CD14-positive monocyte (primary cell): ENCODE measurements around the gene MRPL47. TPM values are rescaled to one million over a fixed set of nuclear protein-coding genes. Genes with fewer than 3 reads are reported as not detected.
"Not testable (repeated sequence)": the region's sequence is repeated elsewhere in the genome, so short reads cannot be mapped to it uniquely, and the experiment has no call there.

ENCODE experiments used
- DNase-seq, 3 donors: peaks; one replicate each; pipeline ENCODE4 v3.0.0-alpha.2; 2011 to 2022
- H2AFZ ChIP-seq: 2 replicates; pipeline ENCODE4 v1.6.0; 2012; ENCODE audit warnings: mild to moderate bottlenecking, low read depth, low read length, inconsistent platforms; ENCODE audit not compliant: insufficient read depth, poor library complexity, severe bottlenecking
- H3K27ac ChIP-seq, 2 donors: 1 replicate in 1 of 2; 2 replicates in 1 of 2; pipeline ENCODE4 v1.5.1; 2012 to 2013; ENCODE audit warnings: low read length in 2 of 2, control low read depth in 1 of 2, inconsistent platforms in 1 of 2, low read depth in 1 of 2, mild to moderate bottlenecking in 1 of 2
- H3K27me3 ChIP-seq, 2 donors: one replicate each; pipeline versions ENCODE4 v1.6.0 to v1.6.1; 2011 to 2013; ENCODE audit warnings: low read length in 2 of 2; ENCODE audit not compliant: control insufficient read depth in 2 of 2, insufficient read depth in 2 of 2
- H3K36me3 ChIP-seq, 2 donors: replicated peaks in 1 of 2; 1 replicate in 1 of 2; 2 replicates in 1 of 2; pipeline versions ENCODE4 v1.5.1 to v1.6.1; 2012 to 2013; ENCODE audit warnings: low read length in 2 of 2, control low read depth in 1 of 2, inconsistent platforms in 1 of 2, mild to moderate bottlenecking in 1 of 2; ENCODE audit not compliant: insufficient read depth in 2 of 2, control insufficient read depth in 1 of 2
- H3K4me1 ChIP-seq, 2 donors: 1 replicate in 1 of 2; 2 replicates in 1 of 2; pipeline versions ENCODE4 v1.5.1 to v1.6.1; 2012 to 2013; ENCODE audit warnings: low read length in 2 of 2, control low read depth in 1 of 2, inconsistent platforms in 1 of 2, mild to moderate bottlenecking in 1 of 2, moderate library complexity in 1 of 2; ENCODE audit not compliant: insufficient read depth in 2 of 2, control insufficient read depth in 1 of 2
- H3K4me2 ChIP-seq: replicated peaks from 2 replicates; pipeline ENCODE3; 2012; ENCODE audit warnings: low read length, moderate library complexity, mild to moderate bottlenecking; ENCODE audit not compliant: poor library complexity, severe bottlenecking; ENCODE audit errors: extremely low read depth
- H3K4me3 ChIP-seq, 3 experiments: fragments of 200-600 bp in 1 of 3; sonication (generic) in 1 of 3; replicated peaks in 1 of 3; 1 replicate in 2 of 3; 2 replicates in 1 of 3; pipeline ENCODE4 v1.5.1; 2011 to 2013; ENCODE audit warnings: low read length in 3 of 3, mild to moderate bottlenecking in 3 of 3, control low read depth in 2 of 3, low read depth in 2 of 3, inconsistent platforms in 1 of 3, moderate library complexity in 1 of 3
- H3K79me2 ChIP-seq: 2 replicates; pipeline ENCODE4 v1.6.0; 2012; ENCODE audit warnings: mild to moderate bottlenecking, control low read depth, inconsistent platforms, low read length, moderate library complexity; ENCODE audit not compliant: insufficient read depth
- H3K9ac ChIP-seq: 2 replicates; pipeline ENCODE4 v1.6.0; 2017; ENCODE audit warnings: low read length, mild to moderate bottlenecking; ENCODE audit not compliant: insufficient read depth, poor library complexity, severe bottlenecking
- H3K9me3 ChIP-seq, 2 donors: replicated peaks in 1 of 2; 1 replicate in 1 of 2; 2 replicates in 1 of 2; pipeline versions ENCODE4 v1.5.1 to v1.6.1; 2012 to 2013; ENCODE audit warnings: low read length in 2 of 2, control low read depth in 1 of 2; ENCODE audit not compliant: control insufficient read depth in 1 of 2, insufficient read depth in 1 of 2
- H4K20me1 ChIP-seq: 2 replicates; pipeline ENCODE4 v1.6.0; 2012; ENCODE audit warnings: mild to moderate bottlenecking, low read length, control low read depth, moderate library complexity; ENCODE audit not compliant: insufficient read depth
- H3K27ac Mint-ChIP-seq, 7 donors: one replicate each; pipeline ENCODE4 v1.8.0; 2020; ENCODE audit warnings: mild to moderate bottlenecking in 7 of 7, mixed read lengths in 7 of 7, moderate library complexity in 6 of 7, inconsistent platforms in 2 of 7
- H3K27me3 Mint-ChIP-seq, 3 donors: one replicate each; pipeline ENCODE4 v1.8.0; 2021 to 2022; ENCODE audit warnings: low read depth in 3 of 3, mild to moderate bottlenecking in 3 of 3, mixed read lengths in 3 of 3, moderate library complexity in 3 of 3, inconsistent platforms in 1 of 3
- H3K36me3 Mint-ChIP-seq, 2 donors: one replicate each; pipeline ENCODE4 v1.8.0; 2020; ENCODE audit warnings: mixed read lengths in 2 of 2, inconsistent platforms in 1 of 2, mild to moderate bottlenecking in 1 of 2
- H3K4me1 Mint-ChIP-seq: one replicate; pipeline ENCODE4 v1.8.0; 2020; ENCODE audit warnings: mild to moderate bottlenecking, mixed read lengths
- H3K4me3 Mint-ChIP-seq, 2 donors: one replicate each; pipeline ENCODE4 v1.8.0; 2020; ENCODE audit warnings: mild to moderate bottlenecking in 2 of 2, mixed read lengths in 2 of 2, moderate library complexity in 1 of 2
- H3K9me3 Mint-ChIP-seq, 7 donors: one replicate each; pipeline ENCODE4 v1.8.0; 2020 to 2022; ENCODE audit warnings: mixed read lengths in 7 of 7, mild to moderate bottlenecking in 6 of 7, moderate library complexity in 6 of 7, inconsistent platforms in 2 of 7
- WGBS: methylation state at CpG from one replicate; pipeline ENCODE4 v1.1.5; 2013; ENCODE audit warnings: missing lambda C conversion rate; ENCODE audit not compliant: insufficient coverage; 5-methylcytosine and 5-hydroxymethylcytosine counted together
- intact Hi-C, 2 donors: fragments of 100-400 bp; cut with micrococcal nuclease; formaldehyde crosslinking; loops; one replicate each; pipeline versions ENCODE4 v1.15.0 to v1.15.1; 2023
- polyA plus RNA-seq, 3 donors: library from polyadenylated mRNA; depleted of rRNA in 1 of 3; unstranded in 2 of 3; stranded (reverse) in 1 of 3; fragments of 300-500 nt in 2 of 3; fragments of >200 nt in 1 of 3; fragmentation: Illumina TruSeq in 2 of 3; gene quantifications; 1 replicate in 2 of 3; 2 replicates in 1 of 3; pipeline ENCODE4 v1.2.3, GENCODE V29; 2012 to 2021
- TF ChIP-seq, protein P1 (sequence below): fragments of 200-600 bp; IDR thresholded peaks from one replicate; pipeline ENCODE4 v1.8.0; 2022; ENCODE audit warnings: antibody characterized with exemption, mild to moderate bottlenecking

MRPL47 gene
- polyA plus RNA-seq, 3 donors, result 10.3 to 46.4 (median 44.3) TPM

DNA sequence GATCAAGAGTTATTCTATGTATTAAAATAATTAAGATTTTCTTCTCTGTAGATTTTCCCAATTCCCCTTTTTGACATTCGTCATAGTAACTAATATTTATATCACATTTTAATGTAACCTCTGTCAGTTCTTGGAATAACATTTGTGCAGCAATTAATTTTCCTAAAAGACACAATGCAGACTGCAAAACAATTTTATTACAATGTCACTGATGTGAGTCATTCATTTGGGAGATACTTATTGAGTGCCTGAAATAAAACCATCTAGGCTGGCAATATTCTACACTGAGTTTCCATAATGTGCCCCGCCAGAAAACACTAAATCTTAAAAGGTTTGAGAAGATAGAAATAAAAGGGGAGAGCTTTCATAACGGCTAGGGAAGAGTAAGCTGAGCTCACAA is 41.7 kb upstream of the MRPL47 start:
- Histone ChIP-seq H3K4me3 (no peak overlapping the region), H2AFZ (no peak overlapping the region), H3K27me3 (peaks cover 0 to 3% of the 10 kb centered on the region in 2 donors), H3K9me3 (no peaks in the 10 kb centered on the region), H3K27ac (no peak overlapping the region), H3K79me2 (no peaks in the 10 kb centered on the region), H4K20me1 (no peaks in the 10 kb centered on the region), H3K9ac (no peak overlapping the region), H3K4me1 (no peaks in the 10 kb centered on the region), H3K4me2 (no peak overlapping the region), H3K36me3 (no peaks in the 10 kb centered on the region)
- peaks cover 0 to 2% of the 10 kb centered on the region in 2 donors for H3K36me3 Mint-ChIP-seq
- peaks cover 4% of the 10 kb centered on the region for H3K4me1 Mint-ChIP-seq
- WGBS, result 100% methylated on average over 1 of the region's 3 CpGs
- peaks cover 0 to 2% (median 0%) of the 10 kb centered on the region in 7 donors for H3K9me3 Mint-ChIP-seq
- peaks cover 0 to 11% (median 5%) of the 10 kb centered on the region in 3 donors for H3K27me3 Mint-ChIP-seq
- TF ChIP-seq, protein P1, sequence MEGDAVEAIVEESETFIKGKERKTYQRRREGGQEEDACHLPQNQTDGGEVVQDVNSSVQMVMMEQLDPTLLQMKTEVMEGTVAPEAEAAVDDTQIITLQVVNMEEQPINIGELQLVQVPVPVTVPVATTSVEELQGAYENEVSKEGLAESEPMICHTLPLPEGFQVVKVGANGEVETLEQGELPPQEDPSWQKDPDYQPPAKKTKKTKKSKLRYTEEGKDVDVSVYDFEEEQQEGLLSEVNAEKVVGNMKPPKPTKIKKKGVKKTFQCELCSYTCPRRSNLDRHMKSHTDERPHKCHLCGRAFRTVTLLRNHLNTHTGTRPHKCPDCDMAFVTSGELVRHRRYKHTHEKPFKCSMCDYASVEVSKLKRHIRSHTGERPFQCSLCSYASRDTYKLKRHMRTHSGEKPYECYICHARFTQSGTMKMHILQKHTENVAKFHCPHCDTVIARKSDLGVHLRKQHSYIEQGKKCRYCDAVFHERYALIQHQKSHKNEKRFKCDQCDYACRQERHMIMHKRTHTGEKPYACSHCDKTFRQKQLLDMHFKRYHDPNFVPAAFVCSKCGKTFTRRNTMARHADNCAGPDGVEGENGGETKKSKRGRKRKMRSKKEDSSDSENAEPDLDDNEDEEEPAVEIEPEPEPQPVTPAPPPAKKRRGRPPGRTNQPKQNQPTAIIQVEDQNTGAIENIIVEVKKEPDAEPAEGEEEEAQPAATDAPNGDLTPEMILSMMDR, result no peak
- H3K4me3 Mint-ChIP-seq, result no peak overlapping the region
- intact Hi-C loops, result no loop called here
- DNase-seq, result no peak
- H3K27ac Mint-ChIP-seq, result no peak overlapping the region

GRCh38 chr3:179643837-179644236 is 39.4 kb upstream of the MRPL47 start:
- H3K27ac Mint-ChIP-seq, H3K27ac ChIP-seq, H2AFZ ChIP-seq, H3K36me3 ChIP-seq, H3K79me2 ChIP-seq, H3K4me1 Mint-ChIP-seq, H3K36me3 Mint-ChIP-seq, H3K9me3 Mint-ChIP-seq, H3K4me2 ChIP-seq, H3K4me3 Mint-ChIP-seq, DNase-seq, H3K4me3 ChIP-seq, H3K27me3 ChIP-seq, H4K20me1 ChIP-seq, H3K9ac ChIP-seq, H3K9me3 ChIP-seq, intact Hi-C loops, H3K4me1 ChIP-seq, H3K27me3 Mint-ChIP-seq: not testable (repeated sequence)
- WGBS, result no CpG with 5 or more reads among the region's 8 CpGs
